ENCODE results near the gene WIZ. TPM values are rescaled to one million over a fixed set of nuclear protein-coding genes. Genes with fewer than 3 reads are reported as not detected.

The WIZ gene
- total and polyA plus RNA-seq, 9 of the 15 experiments (the other 6 are each of a cell fraction or from before 2014, with no cell fraction given) = 0.06 to 37.5 (median 4.8) TPM

DNA sequence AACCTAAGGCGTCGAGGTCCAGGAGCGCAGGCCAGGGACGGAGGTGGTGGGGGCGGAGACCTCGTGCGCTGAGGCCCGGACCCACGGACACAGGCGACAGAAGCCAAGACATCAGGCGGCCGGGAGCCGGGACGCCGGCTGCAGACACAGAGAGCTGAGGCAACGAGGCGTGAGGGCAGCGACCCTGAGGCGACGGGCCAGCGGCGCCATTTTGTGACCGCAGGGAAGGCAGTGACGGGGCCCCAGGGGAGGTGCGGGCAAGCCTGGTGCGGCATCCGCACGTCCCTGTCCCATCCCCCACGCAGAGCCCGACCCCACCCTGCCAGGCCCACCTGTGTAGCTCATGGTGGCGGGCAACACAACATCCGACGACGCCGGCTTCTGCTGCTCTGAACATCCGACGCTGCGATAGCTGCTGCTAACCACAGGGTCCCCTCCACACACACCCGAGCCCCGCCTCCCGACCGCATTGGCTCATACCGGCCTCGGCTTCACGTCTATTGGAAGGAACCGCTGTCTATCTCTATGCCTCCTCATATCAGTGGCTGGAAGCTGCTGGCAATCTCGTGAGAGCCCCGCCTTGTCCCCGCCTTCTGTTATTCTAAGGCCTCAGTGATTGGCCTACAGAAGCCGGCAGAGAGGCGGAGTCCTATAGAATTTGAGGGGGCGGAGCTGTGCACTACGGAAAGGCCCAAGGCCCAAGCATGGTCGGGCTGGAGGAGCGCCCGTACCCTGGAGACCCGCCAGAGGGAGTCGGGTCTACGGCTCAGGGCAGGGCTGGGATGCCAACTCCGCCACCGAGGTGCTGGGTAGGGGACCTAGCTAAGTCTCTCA, 31.0 kb downstream of the WIZ start, which contains the start of gene AKAP8L (continued):
- no peak for TF ChIP-seq NCOA1 (IDR thresholded peaks at IDR 0.05; ENCODE audit: low read depth)
- TF ChIP-seq, protein P1, sequence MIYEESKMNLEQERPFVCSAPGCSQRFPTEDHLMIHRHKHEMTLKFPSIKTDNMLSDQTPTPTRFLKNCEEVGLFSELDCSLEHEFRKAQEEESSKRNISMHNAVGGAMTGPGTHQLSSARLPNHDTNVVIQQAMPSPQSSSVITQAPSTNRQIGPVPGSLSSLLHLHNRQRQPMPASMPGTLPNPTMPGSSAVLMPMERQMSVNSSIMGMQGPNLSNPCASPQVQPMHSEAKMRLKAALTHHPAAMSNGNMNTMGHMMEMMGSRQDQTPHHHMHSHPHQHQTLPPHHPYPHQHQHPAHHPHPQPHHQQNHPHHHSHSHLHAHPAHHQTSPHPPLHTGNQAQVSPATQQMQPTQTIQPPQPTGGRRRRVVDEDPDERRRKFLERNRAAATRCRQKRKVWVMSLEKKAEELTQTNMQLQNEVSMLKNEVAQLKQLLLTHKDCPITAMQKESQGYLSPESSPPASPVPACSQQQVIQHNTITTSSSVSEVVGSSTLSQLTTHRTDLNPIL (CRISPR knock-in tag; IDR thresholded peaks at IDR 0.05) = no peak
- TF ChIP-seq, protein P2, sequence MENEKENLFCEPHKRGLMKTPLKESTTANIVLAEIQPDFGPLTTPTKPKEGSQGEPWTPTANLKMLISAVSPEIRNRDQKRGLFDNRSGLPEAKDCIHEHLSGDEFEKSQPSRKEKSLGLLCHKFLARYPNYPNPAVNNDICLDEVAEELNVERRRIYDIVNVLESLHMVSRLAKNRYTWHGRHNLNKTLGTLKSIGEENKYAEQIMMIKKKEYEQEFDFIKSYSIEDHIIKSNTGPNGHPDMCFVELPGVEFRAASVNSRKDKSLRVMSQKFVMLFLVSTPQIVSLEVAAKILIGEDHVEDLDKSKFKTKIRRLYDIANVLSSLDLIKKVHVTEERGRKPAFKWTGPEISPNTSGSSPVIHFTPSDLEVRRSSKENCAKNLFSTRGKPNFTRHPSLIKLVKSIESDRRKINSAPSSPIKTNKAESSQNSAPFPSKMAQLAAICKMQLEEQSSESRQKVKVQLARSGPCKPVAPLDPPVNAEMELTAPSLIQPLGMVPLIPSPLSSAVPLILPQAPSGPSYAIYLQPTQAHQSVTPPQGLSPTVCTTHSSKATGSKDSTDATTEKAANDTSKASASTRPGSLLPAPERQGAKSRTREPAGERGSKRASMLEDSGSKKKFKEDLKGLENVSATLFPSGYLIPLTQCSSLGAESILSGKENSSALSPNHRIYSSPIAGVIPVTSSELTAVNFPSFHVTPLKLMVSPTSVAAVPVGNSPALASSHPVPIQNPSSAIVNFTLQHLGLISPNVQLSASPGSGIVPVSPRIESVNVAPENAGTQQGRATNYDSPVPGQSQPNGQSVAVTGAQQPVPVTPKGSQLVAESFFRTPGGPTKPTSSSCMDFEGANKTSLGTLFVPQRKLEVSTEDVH (IDR thresholded peaks at IDR 0.05; ENCODE audit: low read depth, partially characterized antibody) = peak; percentile 16
- TF ChIP-seq, protein P3, sequence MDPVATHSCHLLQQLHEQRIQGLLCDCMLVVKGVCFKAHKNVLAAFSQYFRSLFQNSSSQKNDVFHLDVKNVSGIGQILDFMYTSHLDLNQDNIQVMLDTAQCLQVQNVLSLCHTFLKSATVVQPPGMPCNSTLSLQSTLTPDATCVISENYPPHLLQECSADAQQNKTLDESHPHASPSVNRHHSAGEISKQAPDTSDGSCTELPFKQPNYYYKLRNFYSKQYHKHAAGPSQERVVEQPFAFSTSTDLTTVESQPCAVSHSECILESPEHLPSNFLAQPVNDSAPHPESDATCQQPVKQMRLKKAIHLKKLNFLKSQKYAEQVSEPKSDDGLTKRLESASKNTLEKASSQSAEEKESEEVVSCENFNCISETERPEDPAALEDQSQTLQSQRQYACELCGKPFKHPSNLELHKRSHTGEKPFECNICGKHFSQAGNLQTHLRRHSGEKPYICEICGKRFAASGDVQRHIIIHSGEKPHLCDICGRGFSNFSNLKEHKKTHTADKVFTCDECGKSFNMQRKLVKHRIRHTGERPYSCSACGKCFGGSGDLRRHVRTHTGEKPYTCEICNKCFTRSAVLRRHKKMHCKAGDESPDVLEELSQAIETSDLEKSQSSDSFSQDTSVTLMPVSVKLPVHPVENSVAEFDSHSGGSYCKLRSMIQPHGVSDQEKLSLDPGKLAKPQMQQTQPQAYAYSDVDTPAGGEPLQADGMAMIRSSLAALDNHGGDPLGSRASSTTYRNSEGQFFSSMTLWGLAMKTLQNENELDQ (CRISPR knock-in tag; IDR thresholded peaks at IDR 0.05; ENCODE audit: borderline replicate concordance) = peak; percentile 50; the same call in 1 of the 2 replicates
- TF ChIP-seq HMG20B (CRISPR knock-in tag; IDR thresholded peaks at IDR 0.05) = no peak
- TF ChIP-seq, protein P4, sequence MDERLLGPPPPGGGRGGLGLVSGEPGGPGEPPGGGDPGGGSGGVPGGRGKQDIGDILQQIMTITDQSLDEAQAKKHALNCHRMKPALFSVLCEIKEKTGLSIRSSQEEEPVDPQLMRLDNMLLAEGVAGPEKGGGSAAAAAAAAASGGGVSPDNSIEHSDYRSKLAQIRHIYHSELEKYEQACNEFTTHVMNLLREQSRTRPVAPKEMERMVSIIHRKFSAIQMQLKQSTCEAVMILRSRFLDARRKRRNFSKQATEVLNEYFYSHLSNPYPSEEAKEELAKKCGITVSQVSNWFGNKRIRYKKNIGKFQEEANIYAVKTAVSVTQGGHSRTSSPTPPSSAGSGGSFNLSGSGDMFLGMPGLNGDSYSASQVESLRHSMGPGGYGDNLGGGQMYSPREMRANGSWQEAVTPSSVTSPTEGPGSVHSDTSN (CRISPR knock-in tag; IDR thresholded peaks at IDR 0.05; ENCODE audit: low read depth) = peak; percentile 96
- TF ChIP-seq, protein P4 (tag; conservative IDR thresholded peaks at IDR 0.05; ENCODE audit: low read depth) = peak; percentile 100
- peak; percentile 65 to 72 for TF ChIP-seq RAD21 (CRISPR knock-in tag; conservative IDR thresholded peaks at IDR 0.05 in 1 of 2, IDR thresholded peaks at IDR 0.05 in 1 of 2)
- TF ChIP-seq GATAD2B (IDR thresholded peaks at IDR 0.05; ENCODE audit: borderline replicate concordance) = no peak
- peak; percentile 97 for TF ChIP-seq RBM25 (IDR thresholded peaks at IDR 0.05; ENCODE audit: low read depth, low read length, severe bottlenecking)
- no peak for TF ChIP-seq BHLHE40 (IDR thresholded peaks at IDR 0.05; ENCODE audit: low read length)
- peak in 1 of 2 experiments; percentile 19; a peak in 1 of 4 replicates for TF ChIP-seq RCOR1 (IDR thresholded peaks at IDR 0.05; ENCODE audit: borderline replicate concordance in 1 of 2, low read depth in 2 of 2, low read length in 2 of 2)

All from K562 (cell line).